ENCODE measurements around the gene PTH2.
"Not testable (repeated sequence)": the region's sequence is repeated elsewhere in the genome, so short reads cannot be mapped to it uniquely, and the experiment has no call there.

Gene PTH2

GRCh38 chr19:49423071-49423984 lies at the start of gene PTH2:
TSS of gene PTH2 (minus strand) at chr19:49423441. CDS start at chr19:49423339, 102 bp downstream.
- no peak for DNase-seq (ENCODE audit: low read depth in 2 of 2)

GRCh38 chr19:49472936-49473335 lies 49.7 kb upstream of the PTH2 start:
- DNase-seq (ENCODE audit: low read depth in 2 of 2) = no peak

GRCh38 chr19:49470615-49470978 lies 47.4 kb upstream of the PTH2 start:
- no peak for DNase-seq (ENCODE audit: low read depth in 2 of 2)

GRCh38 chr19:49469828-49470614 lies 46.8 kb upstream of the PTH2 start:
- DNase-seq (ENCODE audit: low read depth in 2 of 2) = peak; percentile 80 to 84

- peak; percentile 62 to 66 for DNase-seq (ENCODE audit: low read depth in 2 of 2)
These were observed 45.7 kb upstream of the PTH2 start for GRCh38 chr19:49468746-49469447.

- no peak for DNase-seq (ENCODE audit: low read depth in 2 of 2)
These were observed 45.0 kb upstream of the PTH2 start for GRCh38 chr19:49468199-49468598.

- DNase-seq (ENCODE audit: low read depth in 2 of 2) = no peak
These were observed 42.1 kb upstream of the PTH2 start for GRCh38 chr19:49465371-49465770.

- no peak for DNase-seq (ENCODE audit: low read depth in 2 of 2)
These were observed 40.9 kb upstream of the PTH2 start for GRCh38 chr19:49463960-49464740.

- DNase-seq (ENCODE audit: low read depth in 2 of 2) = no peak
These were observed 39.3 kb upstream of the PTH2 start for GRCh38 chr19:49462492-49462891.

GRCh38 chr19:49461656-49462055 lies 38.4 kb upstream of the PTH2 start:
- DNase-seq (ENCODE audit: low read depth in 2 of 2) = no peak

- DNase-seq (ENCODE audit: low read depth in 2 of 2) = not testable (repeated sequence)
These were observed 37.9 kb upstream of the PTH2 start for GRCh38 chr19:49461130-49461529.

GRCh38 chr19:49459388-49459787 lies 36.1 kb upstream of the PTH2 start:
- no peak for DNase-seq (ENCODE audit: low read depth in 2 of 2)

- DNase-seq (ENCODE audit: low read depth in 2 of 2) = no peak
These were observed 35.3 kb upstream of the PTH2 start for GRCh38 chr19:49458567-49458903.

- DNase-seq (ENCODE audit: low read depth in 2 of 2) = no peak
These were observed 33.1 kb upstream of the PTH2 start for GRCh38 chr19:49456326-49456725.

GRCh38 chr19:49455773-49456172 lies 32.5 kb upstream of the PTH2 start:
- no peak for DNase-seq (ENCODE audit: low read depth in 2 of 2)

- no peak for DNase-seq (ENCODE audit: low read depth in 2 of 2)
These were observed 30.6 kb upstream of the PTH2 start for GRCh38 chr19:49453757-49454240.

GRCh38 chr19:49453013-49453756 lies 29.9 kb upstream of the PTH2 start, which contains the start of gene ALDH16A1:
TSS of gene ALDH16A1 (plus strand) at chr19:49453225. CDS start at chr19:49453332, 107 bp downstream.
- peak; percentile 96 for DNase-seq (ENCODE audit: low read depth in 2 of 2)

GRCh38 chr19:49451430-49452181 lies 28.4 kb upstream of the PTH2 start, which contains the start of gene PIH1D1:
TSS of gene PIH1D1 (minus strand) at chr19:49451814. CDS start at chr19:49451574, 240 bp downstream.
- peak; percentile 86 to 92 for DNase-seq (ENCODE audit: low read depth in 2 of 2)

GRCh38 chr19:49450405-49450804 lies 27.2 kb upstream of the PTH2 start:
- no peak for DNase-seq (ENCODE audit: low read depth in 2 of 2)

- no peak for DNase-seq (ENCODE audit: low read depth in 2 of 2)
These were observed 25.2 kb upstream of the PTH2 start for GRCh38 chr19:49448432-49448786.
